Activated T-cell treated with anti-CD3 and anti-CD28 coated beads for 48 hours (primary cell): ENCODE measurements around the gene TMEM150C.
"Not testable (repeated sequence)": the region's sequence is repeated elsewhere in the genome, so short reads cannot be mapped to it uniquely, and the experiment has no call there.

Experiments used
- DNase-seq: peaks from one replicate; pipeline ENCODE4 v3.0.0-alpha.2; 2020; ENCODE audit warnings: low read depth

Gene TMEM150C

GRCh38 chr4:82569076-82569475 lies 7.3 kb upstream of the TMEM150C start:
- DNase-seq, result no peak

GRCh38 chr4:82567444-82567843 lies 5.7 kb upstream of the TMEM150C start:
- no peak for DNase-seq

GRCh38 chr4:82562564-82562854 lies 721 bp upstream of the TMEM150C start:
- no peak for DNase-seq

- no peak for DNase-seq
Observed at GRCh38 chr4:82560853-82561785, 669 bp downstream of the TMEM150C start.

GRCh38 chr4:82559735-82560120 lies 2.1 kb downstream of the TMEM150C start:
- no peak for DNase-seq

GRCh38 chr4:82559090-82559734 lies 2.6 kb downstream of the TMEM150C start:
- not testable (repeated sequence) for DNase-seq

GRCh38 chr4:82555276-82555675 lies 6.5 kb downstream of the TMEM150C start:
- no peak for DNase-seq

- no peak for DNase-seq
Observed at GRCh38 chr4:82553020-82553419, 8.8 kb downstream of the TMEM150C start.

- no peak for DNase-seq
Observed at GRCh38 chr4:82551734-82552133, 10.1 kb downstream of the TMEM150C start.

- DNase-seq, result not testable (repeated sequence)
Observed at GRCh38 chr4:82547850-82548249, 13.9 kb downstream of the TMEM150C start.

- DNase-seq, result no peak
Observed at GRCh38 chr4:82543131-82543530, 18.7 kb downstream of the TMEM150C start.

- DNase-seq, result no peak
Observed at GRCh38 chr4:82542642-82543041, 19.1 kb downstream of the TMEM150C start.

- no peak for DNase-seq
Observed at GRCh38 chr4:82529322-82529721, 32.5 kb downstream of the TMEM150C start.

- no peak for DNase-seq
Observed at GRCh38 chr4:82528868-82529267, 32.9 kb downstream of the TMEM150C start.

- no peak for DNase-seq
Observed at GRCh38 chr4:82528074-82528473, 33.7 kb downstream of the TMEM150C start.

GRCh38 chr4:82525307-82525911 lies 36.4 kb downstream of the TMEM150C start:
- DNase-seq, result no peak

- no peak for DNase-seq
Observed at GRCh38 chr4:82524570-82525152, 37.1 kb downstream of the TMEM150C start.

GRCh38 chr4:82523179-82523578 lies 38.6 kb downstream of the TMEM150C start:
- DNase-seq, result no peak

GRCh38 chr4:82522472-82522871 lies 39.3 kb downstream of the TMEM150C start:
- no peak for DNase-seq

GRCh38 chr4:82521283-82521682 lies 40.5 kb downstream of the TMEM150C start:
- DNase-seq, result no peak

- no peak for DNase-seq
Observed at GRCh38 chr4:82519776-82520175, 42.0 kb downstream of the TMEM150C start.

- DNase-seq, result no peak
Observed at GRCh38 chr4:82519072-82519471, 42.7 kb downstream of the TMEM150C start.

- no peak for DNase-seq
Observed at GRCh38 chr4:82517043-82517442, 44.7 kb downstream of the TMEM150C start.
